ENCODE results near the gene EHBP1. TPM values are rescaled to one million over a fixed set of nuclear protein-coding genes. Genes with fewer than 3 reads are reported as not detected.

Gene EHBP1
- total RNA-seq, 1 donor from 2014 or later = 45.8 TPM

- no peaks in the 10 kb centered on the region for H3K4me1 ChIP-seq
- H3K27ac ChIP-seq = no peak overlapping the region
- intact Hi-C loops (cut with DNase I) = no loop called here
- ATAC-seq (no peak), DNase-seq (no peak)
- H3K9me3 ChIP-seq = no peaks in the 10 kb centered on the region
- H3K36me3 ChIP-seq = no peaks in the 10 kb centered on the region
- TF ChIP-seq CTCF (IDR thresholded peaks at IDR 0.05) = no peak
- H3K27me3 ChIP-seq (ENCODE audit: low read depth) = no peaks in the 10 kb centered on the region
- no peak overlapping the region for H3K4me3 ChIP-seq
These were observed 78.8 kb downstream of the EHBP1 start for GRCh38 chr2:62784341-62784740.

- no peaks in the 10 kb centered on the region for H3K36me3 ChIP-seq
- no peaks in the 10 kb centered on the region for H3K27me3 ChIP-seq (ENCODE audit: low read depth)
- no peak overlapping the region for H3K27ac ChIP-seq
- no peak for DNase-seq
- H3K4me1 ChIP-seq = no peaks in the 10 kb centered on the region
- no peak for ATAC-seq
- intact Hi-C loops (cut with DNase I) = no loop called here
- H3K9me3 ChIP-seq = no peaks in the 10 kb centered on the region
- no peak overlapping the region for H3K4me3 ChIP-seq
- TF ChIP-seq CTCF (IDR thresholded peaks at IDR 0.05) = no peak
These were observed 79.7 kb downstream of the EHBP1 start for GRCh38 chr2:62785216-62785615.

GRCh38 chr2:62785810-62786597 is 80.5 kb downstream of the EHBP1 start:
- H3K9me3 ChIP-seq = no peaks in the 10 kb centered on the region
- H3K27ac ChIP-seq = no peak overlapping the region
- no peak for DNase-seq
- no peak overlapping the region for H3K4me3 ChIP-seq
- H3K27me3 ChIP-seq (ENCODE audit: low read depth) = no peaks in the 10 kb centered on the region
- H3K36me3 ChIP-seq = no peaks in the 10 kb centered on the region
- H3K4me1 ChIP-seq = no peaks in the 10 kb centered on the region
- peak; percentile 43 to 58 for ATAC-seq
- no peak for TF ChIP-seq CTCF (IDR thresholded peaks at IDR 0.05)
- intact Hi-C loops (cut with DNase I) = no loop called here

GRCh38 chr2:62787386-62787785 is 81.9 kb downstream of the EHBP1 start:
- Histone ChIP-seq H3K27me3 (ENCODE audit: low read depth) (no peaks in the 10 kb centered on the region), H3K4me1 (no peaks in the 10 kb centered on the region), H3K9me3 (no peaks in the 10 kb centered on the region), H3K4me3 (no peak overlapping the region), H3K27ac (no peak overlapping the region), H3K36me3 (no peaks in the 10 kb centered on the region)
- ATAC-seq = peak; percentile 66 to 83
- peak; percentile 18 for TF ChIP-seq CTCF (IDR thresholded peaks at IDR 0.05)
- intact Hi-C loops (cut with DNase I) = no loop called here
- no peak for DNase-seq

GRCh38 chr2:62789518-62789917 is 84.0 kb downstream of the EHBP1 start:
- H3K4me1 ChIP-seq = no peaks in the 10 kb centered on the region
- intact Hi-C loops (cut with DNase I) = no loop called here
- no peak overlapping the region for H3K27ac ChIP-seq
- DNase-seq = no peak
- no peaks in the 10 kb centered on the region for H3K36me3 ChIP-seq
- TF ChIP-seq CTCF (IDR thresholded peaks at IDR 0.05) = no peak
- no peak for ATAC-seq
- H3K9me3 ChIP-seq = no peaks in the 10 kb centered on the region
- H3K4me3 ChIP-seq = no peak overlapping the region
- no peaks in the 10 kb centered on the region for H3K27me3 ChIP-seq (ENCODE audit: low read depth)

Measured in lower lobe of right lung (tissue), 2 donors.